GM18951 (cell line): ENCODE measurements around the gene KCNH8.
"Not testable (repeated sequence)": the region's sequence is repeated elsewhere in the genome, so short reads cannot be mapped to it uniquely, and the experiment has no call there.

Experiments used
- POLR2A ChIP-seq: IDR thresholded peaks from 4 replicates; pipeline ENCODE4 v1.6.1; 2011; ENCODE audit warnings: mild to moderate bottlenecking; ENCODE audit not compliant: insufficient read length, insufficient read depth; ENCODE audit errors: extremely low read depth
- in situ Hi-C: fragments of 300-500 bp; cut with MboI; formaldehyde crosslinking; loops from one replicate; pipeline ENCODE4 v1.12.0; 2022; ENCODE audit warnings: low sequenced_read_pairs, mixed read lengths, inconsistent platforms; ENCODE audit not compliant: unreplicated experiment

KCNH8 gene

DNA sequence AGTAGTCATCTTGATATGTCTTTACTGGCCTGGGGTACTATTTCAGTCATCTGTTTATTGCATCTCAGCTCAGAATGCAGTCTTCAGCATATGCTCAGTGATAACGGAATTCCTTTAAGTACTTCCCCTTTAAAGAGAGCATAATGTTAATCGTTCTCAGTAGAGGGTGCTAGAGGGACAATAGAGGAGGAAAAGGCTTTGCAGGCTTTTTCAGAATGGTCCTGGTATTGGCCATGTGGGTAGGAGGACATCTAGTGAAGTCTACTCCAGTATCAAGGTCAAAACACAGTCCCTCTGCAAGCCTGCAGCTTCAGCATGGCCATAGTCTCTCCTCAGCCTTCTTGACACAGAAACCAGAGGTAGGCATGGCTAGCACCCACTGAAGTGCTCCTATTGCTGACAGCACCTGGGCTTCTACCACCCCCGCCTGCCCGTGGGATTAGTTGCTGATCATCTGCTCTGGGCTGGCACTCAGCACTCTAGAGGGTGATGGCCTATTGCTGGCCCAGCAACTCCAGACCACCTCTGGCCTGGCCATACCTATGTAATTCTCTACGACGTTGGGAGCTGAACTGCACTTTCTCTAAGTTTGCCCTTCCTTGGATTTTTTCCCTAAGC, 65.4 kb downstream of the KCNH8 start:
- TF ChIP-seq POLR2A: no peak
- in situ Hi-C loops: no loop called here

DNA sequence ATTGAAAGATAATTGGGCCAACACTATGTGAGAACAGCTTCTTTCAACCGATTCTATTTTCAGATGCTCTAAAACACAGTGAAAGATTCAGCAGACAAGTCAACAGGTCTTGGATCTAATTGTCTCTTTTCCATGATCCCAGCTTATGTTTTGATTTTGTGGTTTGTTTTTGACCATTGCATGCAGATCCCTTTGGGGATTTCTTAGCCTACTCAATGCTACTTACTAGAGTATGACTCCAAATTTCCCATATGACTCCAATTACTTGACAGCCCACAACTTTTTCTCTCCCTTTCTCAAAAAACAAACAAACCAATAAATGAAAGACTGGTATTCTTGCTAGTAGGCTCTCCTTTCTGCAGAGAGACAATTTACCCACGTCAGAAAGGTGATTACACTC, 67.1 kb downstream of the KCNH8 start:
- TF ChIP-seq POLR2A: no peak
- in situ Hi-C loops: no loop called here

DNA sequence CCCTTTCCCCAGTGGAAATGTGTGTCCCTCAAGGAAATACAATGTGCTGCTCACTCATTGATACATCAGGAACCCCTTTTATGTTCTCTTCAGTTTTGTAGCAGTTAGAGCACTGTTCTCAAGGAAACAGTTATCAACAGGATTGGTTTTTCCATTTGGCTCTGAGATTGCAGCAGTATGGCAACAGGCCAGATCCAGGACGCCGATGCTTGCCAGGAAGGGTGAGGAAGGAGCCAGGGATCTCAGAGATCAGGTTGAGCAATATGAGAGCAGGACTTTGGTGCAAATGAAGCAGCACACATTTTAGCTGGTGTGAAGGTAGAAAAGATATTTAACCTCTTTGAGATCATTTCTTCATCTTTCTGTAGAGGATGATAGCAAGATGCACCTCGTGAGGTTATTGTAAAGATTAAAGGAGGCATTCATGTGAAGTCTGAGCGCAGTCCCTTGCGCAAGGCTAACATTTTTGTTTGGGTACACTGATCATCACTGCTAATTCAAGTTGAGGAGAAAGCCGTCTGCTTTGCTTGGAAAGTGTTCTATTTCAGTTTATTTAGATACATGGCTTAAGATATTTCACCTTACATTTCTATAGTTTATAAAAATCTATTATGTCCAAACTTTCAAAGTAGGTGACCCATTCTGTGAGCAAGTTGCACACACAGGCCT, 68.5 kb downstream of the KCNH8 start:
- TF ChIP-seq POLR2A: no peak
- in situ Hi-C loops: no loop called here

DNA sequence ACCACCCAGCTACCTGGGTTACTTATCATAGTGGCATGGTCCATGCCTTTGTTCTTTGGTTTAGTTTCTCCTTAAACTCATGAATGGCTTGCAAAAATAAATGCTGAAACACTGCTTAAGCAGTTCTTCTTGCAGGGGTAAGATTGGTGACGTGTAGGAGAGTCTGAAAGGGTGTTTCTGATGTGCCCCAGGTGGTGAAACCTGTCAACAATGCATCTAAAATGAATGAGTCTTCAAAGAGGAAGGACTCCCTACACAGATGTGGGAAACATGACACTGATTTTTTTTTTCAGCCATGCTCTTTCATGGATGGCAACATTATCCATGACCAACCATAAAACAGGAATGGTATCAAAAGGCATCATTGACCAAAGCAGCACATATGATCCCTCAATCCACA, 72.0 kb downstream of the KCNH8 start:
- in situ Hi-C loops: no loop called here
- TF ChIP-seq POLR2A: no peak

DNA sequence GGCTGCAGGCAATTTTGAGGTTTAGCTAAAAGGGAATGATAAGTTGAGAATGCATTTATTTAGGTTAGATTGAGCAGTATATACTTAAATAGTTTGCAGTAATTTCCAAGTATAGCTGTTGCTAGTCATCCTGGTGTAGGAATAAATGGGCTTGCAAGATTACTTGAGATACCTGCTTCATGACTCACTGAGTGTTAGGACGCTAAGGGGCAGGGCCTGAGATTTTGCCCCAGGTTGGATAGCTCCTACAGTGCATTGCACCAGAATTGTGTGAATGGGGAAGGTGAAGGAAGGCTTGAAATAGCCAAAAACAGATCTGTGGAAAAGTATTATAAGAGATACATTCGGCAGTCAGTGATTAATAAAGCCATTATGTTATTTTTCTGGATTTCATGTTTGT, 72.8 kb downstream of the KCNH8 start:
- in situ Hi-C loops: no loop called here
- no peak for TF ChIP-seq POLR2A

DNA sequence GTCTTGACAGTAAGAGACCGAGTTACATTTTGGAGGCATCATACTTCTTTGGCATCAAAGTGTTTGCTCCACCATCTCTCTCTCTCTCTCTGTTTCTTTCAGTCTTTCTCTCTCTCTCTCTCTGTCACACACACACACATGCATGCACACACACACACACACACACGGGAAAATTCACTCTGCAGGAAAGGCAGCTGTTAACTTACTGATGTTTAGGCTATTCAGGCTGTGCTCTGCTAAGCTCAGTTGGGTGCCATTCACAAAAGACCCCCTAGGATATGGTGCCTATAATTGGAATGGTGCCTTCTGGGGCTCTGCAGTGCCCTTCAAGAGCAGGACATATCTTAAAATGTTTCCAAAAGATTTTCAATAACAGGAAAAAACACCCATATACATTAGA, 78.2 kb downstream of the KCNH8 start:
- in situ Hi-C loops: no loop called here

DNA sequence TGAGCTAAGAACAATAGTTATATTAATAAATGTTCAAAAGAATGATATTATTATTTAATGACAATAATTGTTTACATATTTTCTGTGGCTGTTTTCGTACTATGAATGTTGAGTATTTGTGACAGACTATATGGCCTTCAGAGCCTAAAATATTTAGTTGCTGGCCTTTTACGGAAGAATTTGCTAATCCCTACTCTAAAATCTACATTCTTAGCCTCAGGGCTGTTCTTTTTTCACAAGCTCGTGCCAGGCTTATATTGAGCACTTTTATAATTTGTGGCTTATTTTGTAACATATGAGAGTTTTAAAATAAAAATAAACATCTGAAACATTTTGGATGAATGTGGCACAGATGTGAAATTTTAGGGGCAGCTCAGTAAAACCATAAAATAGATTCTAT, 79.9 kb downstream of the KCNH8 start:
- no peak for TF ChIP-seq POLR2A
- in situ Hi-C loops: no loop called here

More for the DNA sequence above, 78.2 kb downstream of the KCNH8 start:
- TF ChIP-seq POLR2A: no peak

DNA sequence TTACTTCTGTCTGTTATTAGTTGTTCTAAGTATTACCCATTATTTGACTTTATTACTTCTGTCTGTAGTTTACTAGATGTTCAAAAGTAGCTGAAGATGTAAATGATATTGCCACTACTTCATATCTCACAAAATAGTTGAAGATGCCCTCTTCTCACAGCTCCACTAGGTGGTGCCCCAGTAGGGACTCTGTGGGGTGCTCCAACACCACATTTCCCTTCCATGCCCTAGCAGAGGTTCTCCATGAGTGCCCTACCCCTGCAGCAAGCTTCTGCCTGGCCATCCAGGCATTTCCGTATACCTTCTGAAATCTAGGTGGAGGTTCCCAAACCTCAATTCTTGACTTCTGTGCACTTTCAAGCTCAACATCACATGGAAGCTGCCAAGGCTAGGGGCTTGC, 80.8 kb downstream of the KCNH8 start:
- no peak for TF ChIP-seq POLR2A
- in situ Hi-C loops: no loop called here

DNA sequence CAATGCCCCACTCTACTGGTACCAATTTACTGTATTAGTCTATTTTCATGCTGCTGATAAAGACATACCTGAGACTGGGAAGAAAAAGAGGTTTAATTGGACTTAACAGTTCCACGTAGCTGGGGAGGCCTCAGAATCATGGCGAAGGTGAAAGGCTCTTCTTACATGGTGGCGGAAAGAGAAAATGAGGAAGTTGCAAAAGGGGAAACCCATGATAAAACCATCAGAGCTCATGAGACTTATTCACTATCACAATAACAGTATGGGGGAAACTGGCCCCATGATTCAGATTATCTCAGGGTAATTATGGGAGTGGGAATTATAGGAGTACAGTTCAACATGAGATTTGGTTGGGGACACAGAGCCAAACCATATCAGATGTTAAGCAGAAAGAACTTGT, 81.6 kb downstream of the KCNH8 start:
- in situ Hi-C loops: not testable (repeated sequence)

DNA sequence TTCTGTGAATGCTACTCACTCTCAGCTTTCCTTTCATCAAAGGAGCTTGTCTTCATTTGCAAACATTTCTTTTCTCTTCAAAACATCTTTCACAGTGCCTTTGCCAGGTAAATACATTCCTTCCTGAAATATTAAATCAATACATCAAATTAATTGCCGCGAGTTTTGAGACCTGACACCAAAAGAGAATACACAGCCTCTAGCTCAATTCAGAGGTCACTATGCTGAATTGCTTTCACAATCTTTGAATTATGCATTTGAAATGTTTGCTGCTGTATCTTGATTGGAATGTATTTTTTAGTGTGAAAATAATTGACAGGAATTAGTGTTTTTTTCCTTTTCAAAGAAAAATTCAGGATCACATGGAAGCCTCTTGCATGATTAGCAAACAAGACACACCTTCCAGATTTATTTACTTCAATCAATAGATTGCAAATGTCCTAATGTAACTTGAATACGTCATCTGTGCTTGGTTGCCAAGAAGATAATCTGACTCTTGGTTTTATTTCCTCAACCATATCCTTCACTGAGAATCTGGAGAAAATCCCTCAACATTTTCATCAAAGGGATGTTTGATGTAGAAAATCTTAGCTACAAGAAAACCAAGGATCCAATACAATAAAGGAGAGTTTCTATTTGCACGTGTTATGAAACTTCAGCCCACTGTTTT, 83.6 kb downstream of the KCNH8 start:
- in situ Hi-C loops: no loop called here
- TF ChIP-seq POLR2A: no peak

DNA sequence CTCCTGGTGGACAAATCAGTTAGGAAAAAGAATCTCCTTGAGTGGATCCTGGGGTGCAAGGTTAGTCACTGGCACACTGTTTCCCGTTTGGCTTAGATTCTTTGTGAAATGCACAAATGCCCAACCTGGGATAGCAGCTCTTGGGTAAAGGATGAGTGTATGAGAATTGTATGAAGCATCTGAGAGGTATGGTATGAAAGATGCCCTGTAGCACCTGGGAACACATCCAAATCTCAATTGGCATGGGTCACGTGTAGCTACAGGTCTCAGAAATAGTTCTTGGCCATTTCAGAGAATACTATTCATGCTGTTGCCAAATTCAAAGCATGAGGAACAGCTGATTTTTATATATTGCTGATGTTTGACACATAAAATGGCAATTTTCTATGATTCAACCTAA, 84.3 kb downstream of the KCNH8 start:
- TF ChIP-seq POLR2A: no peak
- in situ Hi-C loops: no loop called here

DNA sequence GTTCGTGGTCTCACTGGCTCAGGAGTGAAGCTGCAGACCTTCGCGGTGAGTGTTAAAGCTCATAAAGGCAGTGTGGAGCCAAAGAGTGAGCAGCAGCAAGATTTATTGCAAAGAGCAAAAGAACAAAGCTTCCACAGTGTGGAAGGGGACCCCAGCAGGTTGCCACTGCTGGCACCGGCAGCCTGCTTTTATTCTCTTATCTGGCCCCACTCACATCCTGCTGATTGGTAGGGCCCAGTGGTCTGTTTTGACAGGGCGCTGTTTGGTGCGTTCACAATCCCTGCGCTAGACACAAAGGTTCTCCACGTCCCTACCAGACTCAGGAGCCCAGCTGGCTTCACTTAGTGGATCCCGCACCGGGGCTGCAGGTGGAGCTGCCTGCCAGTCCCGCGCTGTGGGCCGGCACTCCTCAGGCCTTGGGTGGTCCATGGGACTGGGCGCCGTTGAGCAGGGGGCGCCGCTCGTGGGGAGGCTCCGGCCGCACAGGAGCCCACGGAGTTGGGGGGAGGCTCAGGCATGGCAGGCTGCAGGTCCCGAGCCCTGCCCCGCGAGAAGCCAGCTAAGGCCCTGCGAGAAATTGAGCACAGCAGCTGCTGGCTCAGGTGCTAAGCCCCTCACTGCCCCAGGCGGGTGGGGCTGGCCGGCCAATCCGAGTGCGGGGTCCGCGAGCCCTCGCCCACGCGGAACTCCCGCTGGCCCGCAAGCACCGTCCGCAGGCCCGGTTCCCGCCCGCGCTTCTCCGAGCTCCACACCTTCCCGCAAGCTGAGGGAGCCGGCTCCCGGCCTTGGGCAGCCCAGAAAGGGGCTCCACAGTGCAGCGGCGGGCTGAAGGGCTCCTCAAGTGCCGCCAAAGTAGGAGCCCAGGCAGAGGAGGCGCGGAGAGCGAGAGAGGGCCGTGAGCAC, 85.8 kb downstream of the KCNH8 start:
- in situ Hi-C loops: not testable (repeated sequence)

DNA sequence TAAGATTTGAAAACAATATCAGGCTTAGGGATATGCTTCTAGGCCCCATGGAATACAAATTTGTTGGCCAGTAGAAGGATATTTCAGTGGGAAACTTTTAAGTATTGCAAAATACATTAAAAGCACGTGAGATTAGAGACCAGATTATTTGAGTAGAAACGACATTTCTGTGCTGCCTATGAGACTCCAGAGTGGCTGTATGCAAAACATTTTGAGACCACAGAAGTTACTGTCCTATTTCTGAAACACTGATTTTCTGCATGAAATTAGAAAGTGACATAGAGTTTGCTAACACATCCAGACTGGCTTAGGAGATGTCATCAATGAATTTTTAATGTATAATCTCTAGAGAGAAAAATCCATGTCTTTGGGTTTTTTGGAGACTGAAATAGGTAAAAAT, 99.8 kb downstream of the KCNH8 start:
- in situ Hi-C loops: no loop called here
- no peak for TF ChIP-seq POLR2A
